Measurements from ENCODE around the gene VPS26B.

The VPS26B gene

DNA sequence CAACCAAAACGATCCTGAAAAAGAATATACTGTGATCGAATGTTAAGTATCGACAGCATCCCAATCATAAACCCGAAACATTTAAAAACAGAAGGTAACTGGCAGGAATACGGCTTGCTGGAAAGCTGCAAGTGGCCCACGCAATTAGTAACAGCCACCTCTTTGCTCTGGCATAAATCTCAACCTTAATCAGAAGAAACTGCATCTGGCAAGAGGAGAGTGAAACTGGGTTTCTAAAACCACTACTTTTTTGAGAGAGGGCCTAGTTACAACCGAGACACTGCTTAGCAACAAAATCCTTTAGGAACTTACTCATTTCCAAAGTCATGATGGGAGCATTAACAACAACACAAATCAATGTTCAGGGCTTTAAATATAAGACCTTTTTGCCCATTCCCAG, 8.6 kb upstream of the VPS26B start:
- Histone ChIP-seq H3K4ac (ENCODE audit: low read depth, low read length) (no peak overlapping the region), H3K4me3 (ENCODE audit: low read depth, low read length) (no peak overlapping the region), H2BK5ac (ENCODE audit: low read depth, low read length, poor library complexity) (no peak overlapping the region), H3K23ac (ENCODE audit: low read length) (no peak overlapping the region), H3K9ac (ENCODE audit: low read length) (no peak overlapping the region), H4K91ac (ENCODE audit: low read depth, low read length) (no peak overlapping the region), H4K8ac (ENCODE audit: low read depth, low read length) (no peak overlapping the region), H4K12ac (ENCODE audit: low read depth, low read length) (no peak overlapping the region), H2AK5ac (ENCODE audit: low read length) (no peak overlapping the region), H3K79me1 (ENCODE audit: low read length) (no peaks in the 10 kb centered on the region), H3K14ac (ENCODE audit: low read length) (no peak overlapping the region), H3K9me3 (ENCODE audit: insufficient read depth, low read depth, low read length) (no peaks in the 10 kb centered on the region), H3K4me1 (ENCODE audit: control insufficient read depth in 1 of 2, insufficient read depth in 2 of 2, low read length in 2 of 2) (no peaks in the 10 kb centered on the region), H2BK12ac (ENCODE audit: low read length) (no peak overlapping the region), H3K27me3 (ENCODE audit: insufficient read depth, low read length) (no peaks in the 10 kb centered on the region), H3K27ac (ENCODE audit: low read depth, low read length) (no peak overlapping the region), H3K18ac (ENCODE audit: low read length) (no peak overlapping the region), H3K79me2 (ENCODE audit: control insufficient read depth, insufficient read depth, low read length, poor library complexity) (no peaks in the 10 kb centered on the region), H2AFZ (ENCODE audit: insufficient read depth, low read length, poor library complexity) (no peak overlapping the region), H3K36me3 (ENCODE audit: control insufficient read depth in 1 of 2, insufficient read depth in 2 of 2, low read length in 2 of 2) (peaks cover 6 to 12% of the 10 kb centered on the region in 2 experiments), H3K4me2 (ENCODE audit: low read length) (no peak overlapping the region), H2BK120ac (ENCODE audit: insufficient read depth, low read length, poor library complexity) (no peak overlapping the region)
- DNase-seq, result no peak
- WGBS (ENCODE audit: extremely low coverage, insufficient coverage, insufficient read length), result no CpG with 5 or more reads among the region's 7 CpGs

DNA sequence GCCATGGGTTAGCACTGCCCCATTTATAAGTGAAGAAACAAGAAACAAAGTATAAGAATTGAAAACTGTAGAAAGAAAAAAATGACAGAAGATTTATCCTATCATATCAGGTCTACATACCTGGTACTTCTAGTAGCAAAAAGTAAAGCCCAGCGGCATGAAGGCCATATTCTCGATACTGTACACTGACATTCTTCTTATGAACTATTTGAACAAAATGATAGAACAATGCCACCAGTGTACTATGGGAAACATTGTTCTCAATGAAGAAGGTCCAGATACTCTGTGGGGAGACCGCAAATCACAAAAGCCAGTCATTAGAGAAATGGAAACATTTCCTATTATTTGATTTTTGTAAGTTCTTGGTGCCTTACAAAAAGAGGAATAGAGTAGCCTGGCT, 7.7 kb upstream of the VPS26B start:
- no peak overlapping the region for H3K14ac ChIP-seq (ENCODE audit: low read length)
- H3K23ac ChIP-seq (ENCODE audit: low read length), result no peak overlapping the region
- no peaks in the 10 kb centered on the region for H3K79me1 ChIP-seq (ENCODE audit: low read length)
- no peak overlapping the region for H2BK5ac ChIP-seq (ENCODE audit: low read depth, low read length, poor library complexity)
- peaks cover 6 to 12% of the 10 kb centered on the region in 2 experiments for H3K36me3 ChIP-seq (ENCODE audit: control insufficient read depth in 1 of 2, insufficient read depth in 2 of 2, low read length in 2 of 2)
- H3K79me2 ChIP-seq (ENCODE audit: control insufficient read depth, insufficient read depth, low read length, poor library complexity), result no peaks in the 10 kb centered on the region
- H4K12ac ChIP-seq (ENCODE audit: low read depth, low read length), result no peak overlapping the region
- no peaks in the 10 kb centered on the region for H3K9me3 ChIP-seq (ENCODE audit: insufficient read depth, low read depth, low read length)
- no peak overlapping the region for H3K9ac ChIP-seq (ENCODE audit: low read length)
- H2AFZ ChIP-seq (ENCODE audit: insufficient read depth, low read length, poor library complexity), result no peak overlapping the region
- no peak overlapping the region for H3K18ac ChIP-seq (ENCODE audit: low read length)
- no peak overlapping the region for H2BK12ac ChIP-seq (ENCODE audit: low read length)
- H3K4me3 ChIP-seq (ENCODE audit: low read depth, low read length), result no peak overlapping the region
- WGBS (ENCODE audit: extremely low coverage, insufficient coverage, insufficient read length), result no CpG with 5 or more reads among the region's 3 CpGs
- H3K4me1 ChIP-seq (ENCODE audit: control insufficient read depth in 1 of 2, insufficient read depth in 2 of 2, low read length in 2 of 2), result no peaks in the 10 kb centered on the region
- H3K4ac ChIP-seq (ENCODE audit: low read depth, low read length), result no peak overlapping the region
- no peak overlapping the region for H4K8ac ChIP-seq (ENCODE audit: low read depth, low read length)
- H3K27me3 ChIP-seq (ENCODE audit: insufficient read depth, low read length), result no peaks in the 10 kb centered on the region
- no peak overlapping the region for H3K27ac ChIP-seq (ENCODE audit: low read depth, low read length)
- H4K91ac ChIP-seq (ENCODE audit: low read depth, low read length), result no peak overlapping the region
- H3K4me2 ChIP-seq (ENCODE audit: low read length), result no peak overlapping the region
- DNase-seq, result no peak
- H2BK120ac ChIP-seq (ENCODE audit: insufficient read depth, low read length, poor library complexity), result no peak overlapping the region
- no peak overlapping the region for H2AK5ac ChIP-seq (ENCODE audit: low read length)

DNA sequence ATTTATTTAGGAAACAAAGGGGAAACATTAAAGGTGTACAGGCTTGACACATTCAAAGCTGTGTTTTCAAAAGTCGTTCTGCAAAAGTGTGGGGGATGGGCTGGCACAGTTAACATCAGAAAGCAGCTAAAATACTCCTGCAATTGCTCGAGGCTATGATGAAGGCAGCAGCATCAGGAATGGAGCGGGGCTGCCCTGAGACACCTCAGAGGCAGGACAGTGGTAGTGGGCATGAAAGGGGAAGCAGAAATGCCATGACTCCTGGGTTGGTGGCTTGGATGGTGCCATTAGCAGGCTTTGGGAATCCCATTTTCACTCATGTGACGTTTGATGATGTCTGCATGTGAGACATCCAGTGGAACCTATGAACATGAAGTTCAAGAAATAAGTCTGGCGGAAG, 1.4 kb upstream of the VPS26B start:
- Histone ChIP-seq H3K27me3 (ENCODE audit: insufficient read depth, low read length) (no peaks in the 10 kb centered on the region), H3K27ac (ENCODE audit: low read depth, low read length) (no peak overlapping the region), H2BK120ac (ENCODE audit: insufficient read depth, low read length, poor library complexity) (no peak overlapping the region), H4K91ac (ENCODE audit: low read depth, low read length) (no peak overlapping the region), H4K12ac (ENCODE audit: low read depth, low read length) (no peak overlapping the region), H3K4me1 (ENCODE audit: control insufficient read depth in 1 of 2, insufficient read depth in 2 of 2, low read length in 2 of 2) (peaks cover 5 to 8% of the 10 kb centered on the region in 2 experiments), H3K4ac (ENCODE audit: low read depth, low read length) (peak overlapping the region; percentile 5), H3K4me2 (ENCODE audit: low read length) (peak overlapping the region; percentile 85), H3K14ac (ENCODE audit: low read length) (no peak overlapping the region), H3K4me3 (ENCODE audit: low read depth, low read length) (peak overlapping the region; percentile 77), H3K79me2 (ENCODE audit: control insufficient read depth, insufficient read depth, low read length, poor library complexity) (peaks cover 7% of the 10 kb centered on the region), H3K9ac (ENCODE audit: low read length) (peak overlapping the region; percentile 24), H2AFZ (ENCODE audit: insufficient read depth, low read length, poor library complexity) (no peak overlapping the region), H2BK5ac (ENCODE audit: low read depth, low read length, poor library complexity) (no peak overlapping the region), H2BK12ac (ENCODE audit: low read length) (no peak overlapping the region), H2AK5ac (ENCODE audit: low read length) (no peak overlapping the region), H3K23ac (ENCODE audit: low read length) (no peak overlapping the region), H3K79me1 (ENCODE audit: low read length) (peaks cover 9% of the 10 kb centered on the region), H3K18ac (ENCODE audit: low read length) (no peak overlapping the region), H3K9me3 (ENCODE audit: insufficient read depth, low read depth, low read length) (no peaks in the 10 kb centered on the region), H4K8ac (ENCODE audit: low read depth, low read length) (no peak overlapping the region), H3K36me3 (ENCODE audit: control insufficient read depth in 1 of 2, insufficient read depth in 2 of 2, low read length in 2 of 2) (peaks cover 5 to 6% of the 10 kb centered on the region in 2 experiments)
- DNase-seq, result peak in 1 of 2 donors; percentile 20
- no CpG with 5 or more reads among the region's 5 CpGs for WGBS (ENCODE audit: extremely low coverage, insufficient coverage, insufficient read length)

DNA sequence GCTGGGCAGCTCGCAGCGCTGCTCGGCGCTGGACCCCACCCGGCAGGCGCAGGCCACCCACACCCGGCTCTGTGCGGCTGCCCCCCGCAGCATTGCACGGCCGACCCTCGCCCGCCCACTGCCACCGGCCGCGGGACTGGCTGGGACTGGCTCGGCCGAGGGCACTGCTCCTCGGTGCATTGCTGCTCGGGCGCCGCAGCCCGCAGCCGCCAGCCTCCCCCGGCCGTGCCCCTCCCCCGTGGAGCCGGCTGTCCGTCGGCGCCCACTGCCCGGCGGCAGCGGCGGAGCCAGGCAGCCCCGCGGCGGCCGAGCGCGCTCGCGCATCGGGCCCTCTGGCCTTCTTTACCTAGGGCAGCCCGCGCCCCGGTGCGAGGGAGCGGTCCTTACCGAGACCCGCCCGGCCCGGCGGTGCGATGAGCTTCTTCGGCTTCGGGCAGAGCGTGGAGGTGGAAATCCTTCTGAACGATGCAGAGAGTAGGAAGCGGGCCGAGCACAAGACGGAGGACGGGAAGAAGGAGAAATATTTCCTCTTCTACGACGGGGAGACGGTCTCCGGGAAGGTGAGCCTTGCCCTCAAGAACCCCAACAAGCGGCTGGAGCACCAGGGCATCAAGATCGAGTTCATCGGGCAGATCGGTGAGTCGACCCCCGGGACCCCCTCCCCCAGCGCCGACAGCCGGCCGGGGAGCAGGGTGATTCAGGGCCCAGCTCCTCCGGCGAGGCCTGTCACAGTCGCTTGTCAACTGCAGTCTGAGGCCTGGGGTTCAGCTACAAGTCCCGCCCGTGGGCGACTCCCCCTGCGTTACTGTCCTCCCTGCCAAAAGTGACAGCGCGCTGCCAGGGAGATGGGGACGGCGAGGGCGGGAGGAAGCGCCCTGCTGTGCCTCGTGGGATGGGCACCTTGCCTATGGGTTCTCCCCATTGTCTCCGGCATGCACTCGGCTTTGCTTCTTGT, 516 bp downstream of the VPS26B start:
- peak overlapping the region; percentile 39 for H2BK5ac ChIP-seq (ENCODE audit: low read depth, low read length, poor library complexity)
- H4K8ac ChIP-seq (ENCODE audit: low read depth, low read length), result peak overlapping the region; percentile 85
- no peak overlapping the region for H3K23ac ChIP-seq (ENCODE audit: low read length)
- peaks cover 7% of the 10 kb centered on the region for H3K79me2 ChIP-seq (ENCODE audit: control insufficient read depth, insufficient read depth, low read length, poor library complexity)
- peak overlapping the region; percentile 81 for H3K14ac ChIP-seq (ENCODE audit: low read length)
- peak overlapping the region; percentile 68 for H4K91ac ChIP-seq (ENCODE audit: low read depth, low read length)
- no peak overlapping the region for H2BK120ac ChIP-seq (ENCODE audit: insufficient read depth, low read length, poor library complexity)
- WGBS (ENCODE audit: extremely low coverage, insufficient coverage, insufficient read length), result no CpG with 5 or more reads among the region's 93 CpGs
- no peak overlapping the region for H2BK12ac ChIP-seq (ENCODE audit: low read length)
- peak overlapping the region; percentile 34 for H3K4ac ChIP-seq (ENCODE audit: low read depth, low read length)
- H3K36me3 ChIP-seq (ENCODE audit: control insufficient read depth in 1 of 2, insufficient read depth in 2 of 2, low read length in 2 of 2), result no peaks in the 10 kb centered on the region
- H3K9ac ChIP-seq (ENCODE audit: low read length), result peak overlapping the region; percentile 80
- peak overlapping the region; percentile 48 for H3K27ac ChIP-seq (ENCODE audit: low read depth, low read length)
- peak overlapping the region; percentile 83 for H4K12ac ChIP-seq (ENCODE audit: low read depth, low read length)
- peak overlapping the region; percentile 91 for H3K4me3 ChIP-seq (ENCODE audit: low read depth, low read length)
- H3K27me3 ChIP-seq (ENCODE audit: insufficient read depth, low read length), result no peaks in the 10 kb centered on the region
- peak overlapping the region; percentile 98 for H2AFZ ChIP-seq (ENCODE audit: insufficient read depth, low read length, poor library complexity)
- H2AK5ac ChIP-seq (ENCODE audit: low read length), result no peak overlapping the region
- H3K18ac ChIP-seq (ENCODE audit: low read length), result peak overlapping the region; percentile 95
- peaks cover 5 to 8% of the 10 kb centered on the region in 2 experiments for H3K4me1 ChIP-seq (ENCODE audit: control insufficient read depth in 1 of 2, insufficient read depth in 2 of 2, low read length in 2 of 2)
- peak overlapping the region; percentile 95 for H3K4me2 ChIP-seq (ENCODE audit: low read length)
- no peaks in the 10 kb centered on the region for H3K9me3 ChIP-seq (ENCODE audit: insufficient read depth, low read depth, low read length)
- peak; percentile 32 to 50 for DNase-seq
- peaks cover 9% of the 10 kb centered on the region for H3K79me1 ChIP-seq (ENCODE audit: low read length)

All from trophoblast cell (in vitro differentiated cells and primary cell).